ENCODE data around the gene CEP295NL.
"Not testable (repeated sequence)": the region's sequence is repeated elsewhere in the genome, so short reads cannot be mapped to it uniquely, and the experiment has no call there.

Gene CEP295NL

DNA sequence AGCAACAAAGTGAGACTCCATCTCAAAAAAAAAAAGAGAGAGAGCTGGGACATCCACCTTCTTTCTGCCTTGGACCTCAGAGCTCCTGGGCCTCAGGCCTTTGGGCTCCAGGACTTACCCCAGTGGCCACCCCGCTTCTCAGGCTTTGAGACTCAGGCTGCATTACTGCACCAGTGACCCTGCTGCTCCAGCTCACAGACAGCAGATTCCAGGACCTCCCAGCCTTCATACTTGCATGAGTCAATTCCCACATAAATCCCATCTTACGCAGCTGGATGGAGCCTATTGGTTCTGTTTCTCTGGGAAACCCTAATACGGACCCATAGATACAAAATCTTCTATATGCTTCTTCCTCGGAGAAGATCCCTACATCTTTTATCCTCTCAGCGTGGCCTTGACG, 2.1 kb upstream of the CEP295NL start:
- DNase-seq (ENCODE audit: low read depth in 2 of 2): no peak

GRCh38 chr17:78904371-78904770, 1.4 kb upstream of the CEP295NL start:
- DNase-seq (ENCODE audit: low read depth in 2 of 2): no peak

- DNase-seq (ENCODE audit: low read depth in 2 of 2): not testable (repeated sequence)
Observed at GRCh38 chr17:78902231-78902630, 770 bp downstream of the CEP295NL start.

- no peak for DNase-seq (ENCODE audit: low read depth in 2 of 2)
Observed at GRCh38 chr17:78901806-78902205, 1.2 kb downstream of the CEP295NL start.

- no peak for DNase-seq (ENCODE audit: low read depth in 2 of 2)
Observed at GRCh38 chr17:78900816-78901215, 2.2 kb downstream of the CEP295NL start.

DNA sequence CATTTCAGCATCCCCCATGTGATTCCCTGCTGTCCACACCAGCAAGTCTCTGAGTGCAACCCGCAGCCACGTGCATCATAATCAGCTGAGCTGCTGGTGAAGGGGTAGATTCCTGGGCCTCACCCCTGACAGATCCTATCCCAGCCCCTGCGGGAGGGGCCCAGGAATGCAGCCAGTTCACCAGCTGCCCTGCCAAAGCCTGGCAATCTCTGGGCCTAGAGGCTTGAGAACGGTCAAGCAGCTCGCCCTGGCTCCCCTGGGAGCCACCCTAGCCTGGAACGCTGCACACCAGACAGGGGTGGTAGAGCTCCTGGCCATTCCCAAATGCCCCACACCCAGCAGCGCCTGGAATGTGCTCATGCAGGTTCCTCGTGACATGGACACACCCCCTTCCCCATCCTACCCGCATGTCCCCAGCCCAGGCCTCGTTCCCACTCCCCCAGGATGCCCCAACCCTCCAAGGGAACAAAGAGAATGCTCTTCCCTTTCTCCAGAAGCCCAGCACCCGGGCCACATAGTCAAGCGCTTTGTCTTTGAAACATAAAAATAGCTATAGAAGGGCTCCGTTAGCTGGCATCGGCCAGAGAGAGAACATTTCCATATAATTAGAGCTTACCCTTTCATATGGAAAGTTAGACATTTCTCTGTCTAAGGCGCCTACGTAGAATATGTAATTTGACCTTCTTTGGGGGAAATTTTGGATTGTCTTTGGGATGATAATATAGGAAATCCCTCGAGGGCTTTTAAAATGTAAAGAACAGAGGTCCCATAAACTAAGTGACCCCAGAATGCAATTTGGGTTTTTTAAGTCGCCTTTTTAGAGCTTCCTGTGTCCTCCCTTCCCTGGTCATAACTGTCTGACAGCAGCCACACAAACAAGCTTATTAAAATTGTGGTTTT, 3.4 kb downstream of the CEP295NL start:
- no peak for DNase-seq (ENCODE audit: low read depth in 2 of 2)

DNA sequence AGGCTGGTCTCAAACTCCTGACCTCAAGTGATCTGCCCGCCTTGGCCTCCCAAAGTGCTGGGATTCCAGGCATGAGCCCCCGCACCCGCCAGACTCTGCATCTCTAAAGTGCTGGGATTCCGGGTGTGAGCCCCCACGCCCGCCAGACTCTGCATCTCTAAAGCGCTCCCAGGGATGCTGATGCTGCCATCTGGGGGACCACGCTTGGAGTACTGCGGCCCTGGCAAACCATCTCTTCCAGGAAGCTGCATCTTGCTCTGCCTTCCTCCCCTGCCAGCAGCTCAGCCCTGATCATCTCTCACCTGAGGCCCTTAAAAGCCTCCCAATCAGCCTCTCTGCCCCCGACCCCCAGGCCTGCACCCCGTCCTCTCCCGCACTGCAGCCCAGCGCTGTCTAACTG, 4.1 kb downstream of the CEP295NL start:
- DNase-seq (ENCODE audit: low read depth in 2 of 2): no peak

GRCh38 chr17:78898075-78898836, 4.7 kb downstream of the CEP295NL start:
- no peak for DNase-seq (ENCODE audit: low read depth in 2 of 2)

DNA sequence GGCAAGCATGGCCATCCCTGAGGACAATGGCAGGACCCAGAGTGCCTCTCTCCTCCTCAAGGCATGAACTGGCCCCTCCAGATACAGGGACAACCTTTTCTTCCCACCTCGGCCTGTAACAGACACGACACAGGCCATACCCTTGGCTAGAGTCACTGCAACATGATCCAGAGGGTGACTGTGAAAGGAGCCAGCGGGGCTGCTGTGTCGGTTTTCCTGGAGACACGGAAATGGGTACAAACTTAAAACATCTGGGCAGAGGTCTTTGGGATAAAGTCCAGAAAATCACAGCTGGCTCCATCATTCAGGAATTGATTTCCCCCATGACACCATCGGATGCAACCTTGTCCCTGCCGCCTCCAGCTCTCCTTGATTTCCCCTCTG, 5.3 kb downstream of the CEP295NL start:
- no peak for DNase-seq (ENCODE audit: low read depth in 2 of 2)

DNA sequence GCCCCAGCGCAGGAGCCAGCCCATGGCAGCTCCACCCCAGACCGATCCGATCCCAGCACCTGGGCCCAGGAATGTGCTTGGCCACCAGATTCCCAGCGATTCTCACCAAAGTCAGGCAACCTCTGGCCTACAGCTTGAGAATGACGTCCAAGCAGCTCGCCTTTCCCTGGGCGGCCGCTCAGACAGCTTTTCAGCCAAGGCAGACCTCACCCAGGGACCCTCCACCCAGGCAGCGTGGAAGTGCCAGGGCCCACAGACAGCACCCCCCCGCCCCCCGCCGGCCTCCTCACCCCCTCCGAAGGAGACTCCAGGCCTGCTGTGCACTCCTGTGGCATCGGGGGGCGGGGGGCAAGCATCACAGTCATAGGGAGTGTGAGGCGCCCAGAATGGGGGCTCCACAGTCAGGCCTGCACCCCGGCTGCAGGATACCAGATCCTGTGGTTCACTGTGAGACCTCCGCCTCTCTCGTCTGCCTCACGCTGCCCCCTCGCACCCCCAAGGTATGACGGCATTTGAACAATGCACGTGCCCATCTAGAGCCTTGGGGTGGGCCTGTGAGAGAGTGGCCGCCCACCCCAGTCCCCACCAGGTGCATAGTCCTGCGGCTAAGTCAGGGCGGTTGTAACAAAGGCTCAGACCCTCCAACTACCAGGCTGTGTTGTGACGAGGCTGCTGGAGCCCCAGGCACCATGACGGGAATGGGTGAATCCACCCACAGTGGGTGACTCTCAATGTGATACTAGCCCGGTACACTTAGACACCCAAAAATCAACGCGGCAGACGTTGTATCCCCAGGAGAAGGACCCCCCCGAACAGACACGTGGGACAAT, 6.0 kb downstream of the CEP295NL start:
- no peak for DNase-seq (ENCODE audit: low read depth in 2 of 2)

- DNase-seq (ENCODE audit: low read depth in 2 of 2): no peak
Observed at GRCh38 chr17:78896091-78896833, 6.7 kb downstream of the CEP295NL start.

DNA sequence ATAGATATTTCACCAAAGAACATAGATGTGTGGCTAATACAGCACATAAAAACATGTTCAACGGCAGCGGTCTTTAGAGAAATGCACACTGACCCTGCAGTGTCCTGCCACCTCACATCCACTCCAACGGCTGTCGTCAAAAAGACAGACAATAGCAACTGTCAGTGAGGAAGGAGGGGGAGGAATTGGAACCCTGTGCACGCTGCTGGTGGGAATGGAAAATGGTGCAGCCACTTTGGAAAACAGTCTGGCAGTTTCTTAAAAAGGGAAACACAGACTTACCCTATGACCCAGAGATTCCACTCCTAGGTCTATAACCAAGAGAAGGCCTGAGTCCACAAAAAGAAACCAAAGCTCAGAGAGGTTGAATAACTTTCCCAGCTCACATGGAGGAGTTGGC, 7.7 kb downstream of the CEP295NL start:
- DNase-seq (ENCODE audit: low read depth in 2 of 2): no peak

DNA sequence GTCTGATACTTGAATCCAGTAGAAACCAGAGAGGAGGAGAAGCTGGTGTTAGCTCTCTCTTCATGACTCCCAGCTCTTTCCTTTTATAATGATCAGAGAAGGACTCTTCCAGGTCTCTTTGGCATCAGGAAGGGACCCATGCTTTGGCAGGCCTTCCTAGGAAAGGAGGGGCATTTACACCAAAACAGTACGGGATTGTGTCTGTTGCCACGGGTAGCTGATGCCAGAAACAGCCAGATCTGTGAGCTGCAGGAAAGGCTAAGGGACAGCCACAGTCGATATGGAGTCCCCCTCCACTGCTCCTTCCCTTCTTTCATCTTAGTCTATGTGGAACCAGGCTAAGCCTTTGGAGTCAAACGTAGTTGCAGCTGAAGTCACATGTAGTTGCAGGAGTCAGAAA, 9.3 kb downstream of the CEP295NL start:
- no peak for DNase-seq (ENCODE audit: low read depth in 2 of 2)

GRCh38 chr17:78892936-78893379, 10.0 kb downstream of the CEP295NL start:
- no peak for DNase-seq (ENCODE audit: low read depth in 2 of 2)

DNA sequence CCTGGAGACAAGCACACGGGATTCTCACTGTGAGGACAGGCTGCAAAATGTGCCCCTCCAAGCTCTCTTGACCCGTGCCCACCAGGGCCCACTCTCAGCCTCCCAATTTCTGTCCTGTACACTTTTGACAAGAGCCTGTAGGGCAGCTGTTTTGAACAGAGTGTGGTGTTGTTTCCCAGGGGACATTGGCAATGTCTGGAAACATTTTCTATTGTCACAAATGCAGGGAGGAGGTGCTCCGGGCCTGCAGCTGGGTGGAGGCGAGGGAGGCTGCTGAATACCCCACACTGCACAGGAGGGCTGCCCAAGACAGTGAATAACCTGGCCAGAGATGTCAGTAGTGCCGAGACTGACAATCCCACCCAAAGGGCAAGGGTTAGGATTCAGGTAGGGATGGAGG, 10.5 kb downstream of the CEP295NL start:
- DNase-seq (ENCODE audit: low read depth in 2 of 2): no peak

GRCh38 chr17:78892062-78892456, 10.9 kb downstream of the CEP295NL start:
- DNase-seq (ENCODE audit: low read depth in 2 of 2): no peak

GRCh38 chr17:78891406-78892061, 11.5 kb downstream of the CEP295NL start:
- no peak for DNase-seq (ENCODE audit: low read depth in 2 of 2)

- DNase-seq (ENCODE audit: low read depth in 2 of 2): peak; percentile 30 to 42
Observed at GRCh38 chr17:78890498-78890897, 12.5 kb downstream of the CEP295NL start.

GRCh38 chr17:78890096-78890495, 12.9 kb downstream of the CEP295NL start:
- DNase-seq (ENCODE audit: low read depth in 2 of 2): not testable (repeated sequence)

- DNase-seq (ENCODE audit: low read depth in 2 of 2): no peak
Observed at GRCh38 chr17:78889531-78889930, 13.5 kb downstream of the CEP295NL start.
